ENCODE results near the gene ATP6V1E1.

DNA sequence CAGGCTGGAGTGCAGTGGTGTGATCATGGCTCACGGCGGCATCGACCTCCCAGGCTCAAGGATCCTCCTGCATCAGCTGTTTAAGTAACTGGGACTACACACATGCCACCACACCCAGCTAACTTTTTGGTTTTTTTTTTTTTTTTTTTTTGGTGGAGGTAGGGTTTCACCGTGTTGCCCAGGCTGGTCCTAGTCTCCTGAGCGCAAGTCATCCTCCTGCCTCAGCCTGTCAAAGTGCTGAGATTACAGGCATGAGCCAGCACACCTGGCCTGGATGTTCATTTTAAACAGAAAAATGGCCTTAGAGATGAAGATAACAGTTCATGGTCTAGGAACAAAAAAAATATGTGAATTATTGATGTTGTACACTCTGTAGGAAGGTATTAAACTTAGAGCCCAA, 78.9 kb downstream of the ATP6V1E1 start:
- TF ChIP-seq, protein P1, sequence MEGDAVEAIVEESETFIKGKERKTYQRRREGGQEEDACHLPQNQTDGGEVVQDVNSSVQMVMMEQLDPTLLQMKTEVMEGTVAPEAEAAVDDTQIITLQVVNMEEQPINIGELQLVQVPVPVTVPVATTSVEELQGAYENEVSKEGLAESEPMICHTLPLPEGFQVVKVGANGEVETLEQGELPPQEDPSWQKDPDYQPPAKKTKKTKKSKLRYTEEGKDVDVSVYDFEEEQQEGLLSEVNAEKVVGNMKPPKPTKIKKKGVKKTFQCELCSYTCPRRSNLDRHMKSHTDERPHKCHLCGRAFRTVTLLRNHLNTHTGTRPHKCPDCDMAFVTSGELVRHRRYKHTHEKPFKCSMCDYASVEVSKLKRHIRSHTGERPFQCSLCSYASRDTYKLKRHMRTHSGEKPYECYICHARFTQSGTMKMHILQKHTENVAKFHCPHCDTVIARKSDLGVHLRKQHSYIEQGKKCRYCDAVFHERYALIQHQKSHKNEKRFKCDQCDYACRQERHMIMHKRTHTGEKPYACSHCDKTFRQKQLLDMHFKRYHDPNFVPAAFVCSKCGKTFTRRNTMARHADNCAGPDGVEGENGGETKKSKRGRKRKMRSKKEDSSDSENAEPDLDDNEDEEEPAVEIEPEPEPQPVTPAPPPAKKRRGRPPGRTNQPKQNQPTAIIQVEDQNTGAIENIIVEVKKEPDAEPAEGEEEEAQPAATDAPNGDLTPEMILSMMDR (IDR thresholded peaks at IDR 0.05): no peak
- no peak for TF ChIP-seq POLR2A (IDR thresholded peaks at IDR 0.05)

Measured in body of pancreas (tissue), 4 donors.